HCT116 (cell line): ENCODE data around the gene DAZAP2. TPM values are rescaled to one million over a fixed set of nuclear protein-coding genes. Genes with fewer than 3 reads are reported as not detected.

Experiments used
- ATAC-seq: fragments of 200-7000 bp; cut with Tn5 transposase; 2 replicates; pipeline ENCODE4 v1.9.1; 2020; ENCODE audit warnings: mild to moderate bottlenecking, moderate library complexity
- BruUV-seq: library from RNA; stranded (reverse); fragments of 400-500 nt; replicated peaks from 2 replicates; lab custom pipeline; 2021; lab: Mats Ljungman, UMichigan
- CTCF ChIA-PET: fragments of 300-600 bp; sonication (Branson Sonifier 250); formaldehyde crosslinking; loops from one replicate; lab custom pipeline; 2021; ENCODE audit warnings: antibody characterized with exemption; lab: Charles Lee
- POLR2A ChIA-PET: fragments of 300-600, 350-600 bp; sonication (Branson Sonifier 250); formaldehyde crosslinking; loops from one replicate; lab custom pipeline; 2021; ENCODE audit warnings: antibody characterized with exemption; lab: Charles Lee
- RAD21 ChIA-PET, 2 experiments: fragments of 300-600 bp; sonication (Branson Sonifier 250); formaldehyde crosslinking; loops; one replicate each; lab custom pipeline; 2023; ENCODE audit warnings: low total read pairs in 2 of 2; ENCODE audit not compliant: uncharacterized antibody in 2 of 2, unreplicated experiment in 2 of 2, low non-redundant PET in 1 of 2; lab: Charles Lee
- DNase-seq: peaks from one replicate; pipeline ENCODE4 v3.0.0-alpha.2; 2010; ENCODE audit warnings: low read depth, low spot score
- H2AFZ ChIP-seq: fragments of 200-600 bp; shearing (Covaris generic), sonication (generic); 2 replicates; pipeline ENCODE4 v1.6.1; 2017; ENCODE audit warnings: low read depth, mixed run types, mixed read lengths, antibody characterized with exemption, low read length; ENCODE audit not compliant: poor library complexity, severe bottlenecking
- H3K27ac ChIP-seq: 2 replicates; pipeline ENCODE4 v1.5.1; 2012; ENCODE audit warnings: low read depth, low read length
- H3K27me3 ChIP-seq: fragments of 200-600 bp; sonication (generic); 2 replicates; pipeline ENCODE4 v1.6.1; 2016; ENCODE audit warnings: mixed run types, low read length, mixed read lengths; ENCODE audit not compliant: insufficient read depth
- H3K36me3 ChIP-seq, 2 experiments: fragments of 200-500 bp in 1 of 2; fragments of 200-600 bp in 1 of 2; sonication (Bioruptor generic) in 1 of 2; sonication (generic) in 1 of 2; 2 replicates each; pipeline versions ENCODE4 v1.5.1 to v1.6.1; 2014 to 2016; ENCODE audit warnings: low read length in 2 of 2, inconsistent platforms in 1 of 2, mixed read lengths in 1 of 2, mixed run types in 1 of 2; ENCODE audit not compliant: insufficient read depth in 2 of 2, control insufficient read depth in 1 of 2
- H3K4me1 ChIP-seq, 2 experiments: fragments of 200-600 bp in 1 of 2; sonication (generic) in 1 of 2; 2 replicates each; pipeline versions ENCODE4 v1.5.1 to v1.6.1; 2012 to 2017; ENCODE audit warnings: low read length in 2 of 2, inconsistent platforms in 1 of 2, mild to moderate bottlenecking in 1 of 2, mixed read lengths in 1 of 2, mixed run types in 1 of 2, moderate library complexity in 1 of 2; ENCODE audit not compliant: insufficient read depth in 2 of 2, control insufficient read depth in 1 of 2
- H3K4me2 ChIP-seq: fragments of 200-600 bp; sonication (generic); 2 replicates; pipeline ENCODE4 v1.6.1; 2017; ENCODE audit warnings: mixed run types, low read length, mixed read lengths
- H3K4me3 ChIP-seq, 2 experiments: fragments of 200-600 bp in 1 of 2; sonication (generic) in 1 of 2; replicated peaks in 1 of 2; 2 replicates each; pipeline ENCODE4 v1.5.1; 2011 to 2016; ENCODE audit warnings: low read length in 2 of 2, control low read depth in 1 of 2, low read depth in 1 of 2, mild to moderate bottlenecking in 1 of 2, mixed read lengths in 1 of 2, mixed run types in 1 of 2
- H3K79me2 ChIP-seq: fragments of 200-600 bp; sonication (generic); 2 replicates; pipeline ENCODE4 v1.6.1; 2017; ENCODE audit warnings: mild to moderate bottlenecking, mixed run types, low read length, moderate library complexity, mixed read lengths; ENCODE audit not compliant: insufficient read depth
- H3K9ac ChIP-seq: fragments of 200-600 bp; sonication (generic); 2 replicates; pipeline ENCODE4 v1.6.1; 2016; ENCODE audit warnings: low read length, mixed read lengths
- H3K9me2 ChIP-seq: fragments of 200-600 bp; sonication (generic), shearing (Covaris generic); 2 replicates; pipeline ENCODE4 v1.6.1; 2017; ENCODE audit warnings: mixed run types, mild to moderate bottlenecking, moderate library complexity; ENCODE audit not compliant: insufficient read depth
- H3K9me3 ChIP-seq, 2 experiments: fragments of 200-500 bp in 1 of 2; fragments of 200-600 bp in 1 of 2; sonication (Bioruptor generic) in 1 of 2; sonication (generic) in 1 of 2; 2 replicates each; pipeline ENCODE4 v1.6.1; 2014 to 2017; ENCODE audit warnings: low read length in 2 of 2, mixed read lengths in 2 of 2, inconsistent platforms in 1 of 2, low read depth in 1 of 2, mild to moderate bottlenecking in 1 of 2, mixed run types in 1 of 2, moderate library complexity in 1 of 2; ENCODE audit not compliant: control insufficient read depth in 1 of 2, insufficient read depth in 1 of 2
- H4K20me1 ChIP-seq: fragments of 200-600 bp; sonication (generic), shearing (Covaris generic); 2 replicates; pipeline ENCODE4 v1.6.1; 2017; ENCODE audit warnings: mixed run types, mild to moderate bottlenecking, moderate library complexity; ENCODE audit not compliant: insufficient read depth
- EGR1 ChIP-seq: IDR thresholded peaks from 2 replicates; pipeline ENCODE4 v1.6.1; 2012; ENCODE audit warnings: low read depth
- ELF1 ChIP-seq: IDR thresholded peaks from 2 replicates; pipeline ENCODE4 v1.6.1; 2012; ENCODE audit warnings: low read depth, borderline replicate concordance
- MAX ChIP-seq: IDR thresholded peaks from 2 replicates; pipeline ENCODE4 v1.6.1; 2012
- POLR2A ChIP-seq: IDR thresholded peaks from 2 replicates; pipeline ENCODE4 v1.7.0; 2011; ENCODE audit warnings: borderline replicate concordance; ENCODE audit not compliant: insufficient read depth, insufficient read length; ENCODE audit errors: extremely low read depth
- POLR2AphosphoS5 ChIP-seq: IDR thresholded peaks from 2 replicates; pipeline ENCODE4 v1.6.1; 2011; ENCODE audit warnings: mild to moderate bottlenecking, low read depth, low read length, moderate library complexity
- SIN3A ChIP-seq: IDR thresholded peaks from 2 replicates; pipeline ENCODE4 v1.6.1; 2012; ENCODE audit warnings: low read depth
- SP1 ChIP-seq: IDR thresholded peaks from 2 replicates; pipeline ENCODE4 v1.6.1; 2012; ENCODE audit warnings: low read depth
- SRF ChIP-seq: IDR thresholded peaks from 2 replicates; pipeline ENCODE4 v1.6.1; 2012; ENCODE audit warnings: low read depth
- TCF7L2 ChIP-seq: IDR thresholded peaks from 2 replicates; pipeline ENCODE4 v1.7.0; 2011; ENCODE audit warnings: borderline replicate concordance, inconsistent platforms; ENCODE audit not compliant: insufficient read depth, insufficient read length; ENCODE audit errors: extremely low read depth
- ZBTB33 ChIP-seq: IDR thresholded peaks from 2 replicates; pipeline ENCODE4 v1.6.1; 2011; ENCODE audit warnings: mild to moderate bottlenecking, low read length, moderate library complexity; ENCODE audit not compliant: insufficient replicate concordance; ENCODE audit errors: extremely low read depth
- ZFX ChIP-seq: fragments of 450-650 bp; IDR thresholded peaks from 2 replicates; pipeline ENCODE4 v1.6.1; 2017
- ZNF274 ChIP-seq: fragments of 200-500 bp; sonication (Bioruptor generic); IDR thresholded peaks from 2 replicates; pipeline ENCODE4 v1.6.1; 2014; ENCODE audit warnings: mild to moderate bottlenecking, low read depth, low read length, inconsistent platforms
- intact Hi-C: fragments of 100-400 bp; cut with micrococcal nuclease; formaldehyde crosslinking; loops from 2 replicates; pipeline ENCODE4 v1.10.0; 2022
- total RNA-seq: library from RNA; stranded (reverse); gene quantifications from one replicate; pipeline ENCODE4 v1.2.1, GENCODE V29; 2021; ENCODE audit not compliant: unreplicated experiment
- TF ChIP-seq, protein P1 (sequence below): IDR thresholded peaks from 2 replicates; pipeline ENCODE4 v1.6.1; 2012
- TF ChIP-seq, protein P2 (sequence below), 3 experiments: fragments of 200-600 bp in 1 of 3; sonication (generic) in 1 of 3; IDR thresholded peaks in 2 of 3; conservative IDR thresholded peaks in 1 of 3; 2 replicates each; pipeline ENCODE4 v1.5.1; 2012 to 2017; ENCODE audit warnings: low read depth in 2 of 3, low read length in 2 of 3, antibody characterized with exemption in 1 of 3, borderline replicate concordance in 1 of 3, control low read depth in 1 of 3, mild to moderate bottlenecking in 1 of 3, mixed read lengths in 1 of 3, mixed run types in 1 of 3, moderate library complexity in 1 of 3; ENCODE audit not compliant: insufficient read depth in 1 of 3

Gene DAZAP2
- total RNA-seq, 1 experiment from 2014 or later: 157 TPM

GRCh38 chr12:51244269-51244668, 5.6 kb downstream of the DAZAP2 start:
- ATAC-seq (no peak), DNase-seq (no peak)
- Histone ChIP-seq H3K27me3 (no peaks in the 10 kb centered on the region), H3K27ac (no peak overlapping the region), H3K79me2 (peaks cover 26% of the 10 kb centered on the region), H3K4me1 (peaks cover 5 to 13% of the 10 kb centered on the region in 2 experiments; a peak in 2 of 4 replicates), H2AFZ (no peak overlapping the region), H3K9me3 (no peaks in the 10 kb centered on the region), H3K36me3 (peaks cover 40 to 45% of the 10 kb centered on the region in 2 experiments), H4K20me1 (no peaks in the 10 kb centered on the region; the same call in 1 of the 2 replicates), H3K4me2 (no peak overlapping the region)
- ChIA-PET CTCF (interaction anchor here (1.9 kb wide), 1 partner anchor 9 kb away, joined by 7 read pairs; no protein-coding TSS in a partner anchor), RAD21 (interaction anchor here (0.7 to 1.2 kb wide), 2 partner anchors 97 to 106 kb away, joined by 4 read pairs; no protein-coding TSS in a partner anchor)
- intact Hi-C loops: no loop called here
- BruUV-seq: no TSS peak
- TF ChIP-seq MAX: no peak
- TF ChIP-seq POLR2AphosphoS5: no peak
- TF ChIP-seq TCF7L2: no peak
- no peak for TF ChIP-seq SIN3A
- TF ChIP-seq SRF: no peak
- TF ChIP-seq ZBTB33: no peak
- TF ChIP-seq, protein P1, sequence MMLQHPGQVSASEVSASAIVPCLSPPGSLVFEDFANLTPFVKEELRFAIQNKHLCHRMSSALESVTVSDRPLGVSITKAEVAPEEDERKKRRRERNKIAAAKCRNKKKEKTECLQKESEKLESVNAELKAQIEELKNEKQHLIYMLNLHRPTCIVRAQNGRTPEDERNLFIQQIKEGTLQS: no peak
- TF ChIP-seq EGR1: no peak
- TF ChIP-seq POLR2A: no peak
- no peak for TF ChIP-seq SP1
- no peak for TF ChIP-seq ZNF274
- no peak for TF ChIP-seq ELF1
- no peak for TF ChIP-seq ZFX
- TF ChIP-seq, protein P2, sequence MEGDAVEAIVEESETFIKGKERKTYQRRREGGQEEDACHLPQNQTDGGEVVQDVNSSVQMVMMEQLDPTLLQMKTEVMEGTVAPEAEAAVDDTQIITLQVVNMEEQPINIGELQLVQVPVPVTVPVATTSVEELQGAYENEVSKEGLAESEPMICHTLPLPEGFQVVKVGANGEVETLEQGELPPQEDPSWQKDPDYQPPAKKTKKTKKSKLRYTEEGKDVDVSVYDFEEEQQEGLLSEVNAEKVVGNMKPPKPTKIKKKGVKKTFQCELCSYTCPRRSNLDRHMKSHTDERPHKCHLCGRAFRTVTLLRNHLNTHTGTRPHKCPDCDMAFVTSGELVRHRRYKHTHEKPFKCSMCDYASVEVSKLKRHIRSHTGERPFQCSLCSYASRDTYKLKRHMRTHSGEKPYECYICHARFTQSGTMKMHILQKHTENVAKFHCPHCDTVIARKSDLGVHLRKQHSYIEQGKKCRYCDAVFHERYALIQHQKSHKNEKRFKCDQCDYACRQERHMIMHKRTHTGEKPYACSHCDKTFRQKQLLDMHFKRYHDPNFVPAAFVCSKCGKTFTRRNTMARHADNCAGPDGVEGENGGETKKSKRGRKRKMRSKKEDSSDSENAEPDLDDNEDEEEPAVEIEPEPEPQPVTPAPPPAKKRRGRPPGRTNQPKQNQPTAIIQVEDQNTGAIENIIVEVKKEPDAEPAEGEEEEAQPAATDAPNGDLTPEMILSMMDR (IDR thresholded peaks at IDR 0.05 in 2 of 3, conservative IDR thresholded peaks at IDR 0.05 in 1 of 3; ENCODE audit: borderline replicate concordance in 1 of 3, insufficient read depth in 1 of 3, low read depth in 2 of 3, low read length in 2 of 3): no peak
- TF ChIP-seq, all 23 proteins: peak for 0
- Histone ChIP-seq H3K9me2 (no peaks in the 10 kb centered on the region), H3K4me3 (no peak overlapping the region), H3K9ac (no peak overlapping the region)
- POLR2A ChIA-PET: interaction anchor here (0.9 kb wide), 1 partner anchor 9 kb away, joined by 4 read pairs; no protein-coding TSS in a partner anchor
